Common myeloid progenitor, CD34-positive (primary cell): ENCODE measurements around the gene PRDM16.

Experiments used
- CTCF ChIA-PET: fragments of 350-600 bp; sonication (Branson Sonifier 250); formaldehyde crosslinking; loops from one replicate; lab custom pipeline; 2021; ENCODE audit warnings: antibody characterized with exemption; lab: Charles Lee
- POLR2A ChIA-PET: fragments of 350-600 bp; sonication (Branson Sonifier 250); formaldehyde crosslinking; loops from one replicate; lab custom pipeline; 2021; ENCODE audit warnings: antibody characterized with exemption; lab: Charles Lee
- DNase-seq, 3 donors: peaks; one replicate each; pipeline versions ENCODE4 v3.0.0 to v3.0.0-alpha.2; 2013
- H3K27ac ChIP-seq, 2 experiments: 1 replicate in 1 of 2; 2 replicates in 1 of 2; pipeline ENCODE4 v1.7.0; 2013; ENCODE audit warnings: inconsistent platforms in 2 of 2, low read length in 2 of 2, mild to moderate bottlenecking in 2 of 2, low read depth in 1 of 2, moderate library complexity in 1 of 2; ENCODE audit not compliant: severe bottlenecking in 2 of 2, insufficient read depth in 1 of 2, poor library complexity in 1 of 2
- H3K27me3 ChIP-seq, 5 experiments: replicated peaks in 2 of 5; 1 replicate in 3 of 5; 2 replicates in 2 of 5; pipeline versions ENCODE4 v1.6.1 to v1.7.0; 2013; ENCODE audit warnings: low read length in 4 of 5, mild to moderate bottlenecking in 2 of 5, moderate library complexity in 2 of 5, inconsistent platforms in 1 of 5; ENCODE audit not compliant: insufficient read depth in 5 of 5, control insufficient read depth in 4 of 5
- H3K36me3 ChIP-seq, 4 experiments: 1 replicate in 2 of 4; 2 replicates in 2 of 4; pipeline versions ENCODE4 v1.6.1 to v1.7.0; 2013; ENCODE audit warnings: low read length in 3 of 4, control low read depth in 1 of 4, mild to moderate bottlenecking in 1 of 4; ENCODE audit not compliant: control insufficient read depth in 4 of 4, insufficient read depth in 4 of 4
- H3K4me1 ChIP-seq, 4 experiments: 1 replicate in 3 of 4; 2 replicates in 1 of 4; pipeline versions ENCODE4 v1.6.1 to v1.7.1; 2013; ENCODE audit warnings: low read length in 3 of 4, mild to moderate bottlenecking in 3 of 4, control low read depth in 1 of 4, inconsistent platforms in 1 of 4, moderate library complexity in 1 of 4; ENCODE audit not compliant: control insufficient read depth in 4 of 4, insufficient read depth in 4 of 4; ENCODE audit errors: control extremely low read depth in 1 of 4
- H3K4me3 ChIP-seq, 7 experiments: 1 replicate in 4 of 7; 2 replicates in 3 of 7; pipeline versions ENCODE4 v1.5.1 to v1.7.0; 2013; ENCODE audit warnings: mild to moderate bottlenecking in 7 of 7, low read length in 6 of 7, moderate library complexity in 6 of 7, inconsistent platforms in 2 of 7, low read depth in 2 of 7, control low read depth in 1 of 7; ENCODE audit not compliant: insufficient read depth in 4 of 7, control insufficient read depth in 1 of 7; ENCODE audit errors: extremely low read depth in 1 of 7
- H3K9me3 ChIP-seq, 5 experiments: 1 replicate in 4 of 5; 2 replicates in 1 of 5; pipeline versions ENCODE4 v1.6.1 to v1.7.1; 2013; ENCODE audit warnings: low read length in 4 of 5, mild to moderate bottlenecking in 2 of 5, inconsistent platforms in 1 of 5, low read depth in 1 of 5, moderate library complexity in 1 of 5; ENCODE audit not compliant: control insufficient read depth in 4 of 5, insufficient read depth in 2 of 5; ENCODE audit errors: control extremely low read depth in 1 of 5
- WGBS: methylation state at CpG from one replicate; pipeline ENCODE4 v1.1.5; 2013; ENCODE audit not compliant: insufficient coverage; 5-methylcytosine and 5-hydroxymethylcytosine counted together

Gene PRDM16

DNA sequence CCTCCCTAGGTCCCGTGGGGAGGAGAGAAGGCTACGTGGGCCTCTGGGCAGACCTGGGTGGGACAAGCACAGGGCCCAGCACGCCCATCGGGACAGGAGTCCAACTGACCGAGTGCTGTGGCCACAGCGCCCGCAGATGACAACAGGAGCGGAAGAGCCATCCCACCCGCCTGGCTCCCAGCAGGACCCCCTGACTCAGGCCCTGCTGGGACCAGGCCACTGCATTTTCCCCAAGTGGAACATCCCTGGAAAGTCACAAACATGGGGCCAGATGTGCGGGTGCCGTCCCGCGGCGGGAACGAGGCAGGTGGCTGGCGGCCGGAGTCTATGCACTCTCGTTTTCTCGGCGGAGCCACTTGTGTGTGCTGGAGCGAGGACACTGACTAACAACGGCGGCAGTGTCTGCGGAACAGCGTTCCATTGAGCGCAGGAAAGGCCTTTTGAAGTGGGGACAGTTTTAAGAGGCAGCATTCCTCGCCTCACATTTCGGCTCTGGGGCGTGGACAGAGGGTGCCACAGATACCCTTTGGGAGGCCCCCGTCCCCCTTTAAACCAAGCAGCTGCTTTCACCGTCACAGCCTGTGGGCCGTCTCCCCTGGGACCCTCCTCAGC, 291.7 kb downstream of the PRDM16 start:
- no peak overlapping the region for H3K4me3 ChIP-seq
- ChIA-PET CTCF (interaction anchor here (1.0 kb wide), 1 partner anchor 13 kb away, joined by 3 read pairs; no protein-coding TSS in a partner anchor), POLR2A (no interaction called here)
- H3K36me3 ChIP-seq = no peaks in the 10 kb centered on the region
- no peaks in the 10 kb centered on the region for H3K9me3 ChIP-seq
- WGBS = 96% methylated on average over 31 of the region's 32 CpGs
- H3K27me3 ChIP-seq = no peaks in the 10 kb centered on the region
- H3K4me1 ChIP-seq = peaks cover 0 to 33% (median 21%) of the 10 kb centered on the region in 4 experiments
- no peak for DNase-seq
- H3K27ac ChIP-seq = no peak overlapping the region

DNA sequence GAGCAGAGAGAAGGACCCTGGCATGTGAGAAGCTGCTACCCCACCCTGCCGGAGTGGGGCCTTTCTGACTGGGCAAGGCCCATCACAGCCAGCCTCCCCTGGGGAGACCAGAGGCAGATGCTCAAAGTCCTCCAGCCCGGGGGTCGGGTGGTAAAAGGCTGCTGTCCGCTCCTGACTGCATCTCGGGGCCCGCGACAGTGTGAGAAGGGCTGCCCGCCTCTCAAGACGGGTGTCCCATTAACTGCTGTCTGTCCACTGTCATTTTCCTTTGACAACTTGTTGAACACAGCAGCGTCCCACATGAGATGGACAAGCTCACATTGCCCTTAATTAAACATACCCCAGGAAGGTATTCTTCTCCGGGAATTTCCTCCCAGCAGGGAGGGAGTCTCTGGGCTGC, 294.0 kb downstream of the PRDM16 start:
- DNase-seq = no peak
- H3K36me3 ChIP-seq = no peaks in the 10 kb centered on the region
- 92% methylated on average over 11 of the region's 11 CpGs for WGBS
- no peaks in the 10 kb centered on the region for H3K27me3 ChIP-seq
- no peak overlapping the region for H3K4me3 ChIP-seq
- no peaks in the 10 kb centered on the region for H3K9me3 ChIP-seq
- ChIA-PET POLR2A (interaction anchor here (0.6 kb wide), 1 partner anchor 42 kb away, joined by 3 read pairs; no protein-coding TSS in a partner anchor), CTCF (interaction anchor here (0.6 kb wide), 2 partner anchors 12 to 463 kb away, joined by 3 to 4 read pairs; no protein-coding TSS in a partner anchor)
- no peak overlapping the region for H3K27ac ChIP-seq
- H3K4me1 ChIP-seq = peaks cover 0 to 44% (median 25%) of the 10 kb centered on the region in 4 experiments

GRCh38 chr1:3363756-3364155, 294.8 kb downstream of the PRDM16 start:
- Histone ChIP-seq H3K9me3 (no peaks in the 10 kb centered on the region), H3K27ac (no peak overlapping the region), H3K4me1 (peaks cover 0 to 44% (median 25%) of the 10 kb centered on the region in 4 experiments), H3K4me3 (no peak overlapping the region), H3K27me3 (no peaks in the 10 kb centered on the region), H3K36me3 (no peaks in the 10 kb centered on the region)
- CTCF ChIA-PET = interaction anchor here (0.6 kb wide), 2 partner anchors 12 to 463 kb away, joined by 3 to 4 read pairs; no protein-coding TSS in a partner anchor
- POLR2A ChIA-PET = no interaction called here
- DNase-seq = no peak
- WGBS = over 99% methylated on average over 16 of the region's 16 CpGs

DNA sequence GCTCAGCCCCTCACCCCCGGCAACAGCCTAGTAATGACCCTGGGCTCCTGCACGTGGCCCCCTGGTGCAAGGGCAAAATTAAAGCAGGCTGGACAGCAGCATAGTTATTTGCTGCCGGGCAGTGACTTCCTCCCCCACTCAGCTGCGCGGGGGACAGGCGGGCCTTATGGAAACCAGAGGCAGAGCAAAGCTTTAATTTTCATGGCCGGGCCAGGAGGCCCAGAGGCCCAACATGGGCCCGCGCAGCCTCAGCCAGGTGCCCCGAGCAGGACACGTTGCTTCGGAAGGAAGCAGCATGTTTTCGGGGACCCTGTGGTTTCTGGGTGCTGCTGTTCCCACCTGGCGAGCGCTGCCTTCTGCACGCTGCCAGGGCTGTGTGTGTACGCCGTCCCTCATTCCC, 295.5 kb downstream of the PRDM16 start:
- POLR2A ChIA-PET = interaction anchor here (1.2 kb wide), 1 partner anchor 44 kb away, joined by 3 read pairs; no protein-coding TSS in a partner anchor
- H3K36me3 ChIP-seq = no peaks in the 10 kb centered on the region
- H3K27ac ChIP-seq = no peak overlapping the region
- H3K27me3 ChIP-seq = peaks cover 0 to 2% (median 0%) of the 10 kb centered on the region in 5 experiments
- H3K4me1 ChIP-seq = peaks cover 0 to 44% (median 25%) of the 10 kb centered on the region in 4 experiments
- no peak overlapping the region for H3K4me3 ChIP-seq
- 24% methylated on average over 16 of the region's 18 CpGs for WGBS
- DNase-seq = peak in 2 of 3 donors; percentile 32 to 56
- no peaks in the 10 kb centered on the region for H3K9me3 ChIP-seq
- CTCF ChIA-PET = no interaction called here

GRCh38 chr1:3364983-3365382, 296.0 kb downstream of the PRDM16 start:
- Histone ChIP-seq H3K4me1 (peaks cover 0 to 44% (median 25%) of the 10 kb centered on the region in 4 experiments), H3K9me3 (no peaks in the 10 kb centered on the region), H3K36me3 (no peaks in the 10 kb centered on the region), H3K4me3 (peak overlapping the region in 1 of 7 experiments; percentile 23), H3K27me3 (peaks cover 0 to 2% (median 0%) of the 10 kb centered on the region in 5 experiments), H3K27ac (no peak overlapping the region)
- no peak for DNase-seq
- POLR2A ChIA-PET = interaction anchor here (0.5 to 1.2 kb wide), 2 partner anchors 44 to 226 kb away, joined by 3 to 4 read pairs; no protein-coding TSS in a partner anchor
- 43% methylated on average over 4 of the region's 11 CpGs for WGBS
- CTCF ChIA-PET = interaction anchor here (0.7 kb wide), 1 partner anchor 15 kb away, joined by 3 read pairs; no protein-coding TSS in a partner anchor

GRCh38 chr1:3365523-3366125, 296.6 kb downstream of the PRDM16 start:
- Histone ChIP-seq H3K4me3 (peak overlapping the region in 3 of 7 experiments; percentile 4 to 28 (median 23)), H3K27me3 (peaks cover 0 to 2% (median 0%) of the 10 kb centered on the region in 5 experiments), H3K27ac (no peak overlapping the region), H3K9me3 (no peaks in the 10 kb centered on the region), H3K4me1 (peaks cover 0 to 44% (median 25%) of the 10 kb centered on the region in 4 experiments), H3K36me3 (no peaks in the 10 kb centered on the region)
- 3% methylated on average over 7 of the region's 22 CpGs for WGBS
- peak; percentile 45 to 88 (median 77) for DNase-seq
- POLR2A ChIA-PET = interaction anchor here (0.5 to 1.2 kb wide), 2 partner anchors 45 to 226 kb away, joined by 3 to 4 read pairs; no protein-coding TSS in a partner anchor
- CTCF ChIA-PET = interaction anchor here (0.7 kb wide), 1 partner anchor 16 kb away, joined by 3 read pairs; no protein-coding TSS in a partner anchor
